ENCODE measurements around the gene IL6ST.

GRCh38 chr5:55935371-55935770 is 59.4 kb downstream of the IL6ST start:
- TF ChIP-seq CTCF (IDR thresholded peaks at IDR 0.05; ENCODE audit: poor library complexity) (no peak), EZH2 (IDR thresholded peaks at IDR 0.05; ENCODE audit: borderline replicate concordance) (no peak), EZH2phosphoT487 (IDR thresholded peaks at IDR 0.05; ENCODE audit: low read depth, severe bottlenecking, unreplicated experiment) (no peak)
